ENCODE results near the gene MCM9. TPM values are rescaled to one million over a fixed set of nuclear protein-coding genes. Genes with fewer than 3 reads are reported as not detected.

MCM9 gene
- total RNA-seq, 2 donors from 2014 or later: 17.8 to 21.2 TPM

GRCh38 chr6:118918329-118918725 is 16.6 kb downstream of the MCM9 start:
- peaks cover 14% of the 10 kb centered on the region for H3K4me1 Mint-ChIP-seq
- H3K9me3 ChIP-seq (ENCODE audit: control insufficient read depth, low read length): no peaks in the 10 kb centered on the region
- DNase-seq: no peak
- H3K27ac ChIP-seq (ENCODE audit: low read depth, low read length): no peak overlapping the region
- H3K9me3 Mint-ChIP-seq: no peaks in the 10 kb centered on the region
- peaks cover 88% of the 10 kb centered on the region for H3K36me3 ChIP-seq (ENCODE audit: control insufficient read depth, insufficient read depth, low read length)
- no peaks in the 10 kb centered on the region for H3K27me3 ChIP-seq (ENCODE audit: control insufficient read depth, insufficient read depth, low read length, poor library complexity, severe bottlenecking)
- H3K4me3 ChIP-seq (ENCODE audit: low read length): no peak overlapping the region
- H3K9ac ChIP-seq (ENCODE audit: extremely low read depth, low read length, poor library complexity, severe bottlenecking): no peak overlapping the region
- 97 to 100% methylated on average over 1 to 2 of the region's 2 CpGs for WGBS, 2 experiments (ENCODE audit: insufficient coverage in 1 of 2, insufficient read length in 1 of 2)
- peaks cover 47% of the 10 kb centered on the region for H3K36me3 Mint-ChIP-seq (ENCODE audit: low read depth)
- H3K4me1 ChIP-seq (ENCODE audit: control insufficient read depth, insufficient read depth, low read length): peaks cover 11% of the 10 kb centered on the region
- no peak for TF ChIP-seq CTCF (conservative IDR thresholded peaks at IDR 0.05)
- no peak overlapping the region for H3K4me3 Mint-ChIP-seq
- peak overlapping the region; percentile 24 for H3K27ac Mint-ChIP-seq
- H3K27me3 Mint-ChIP-seq (ENCODE audit: insufficient read depth): no peaks in the 10 kb centered on the region

- 90 to 97% methylated on average over 5 of the region's 5 CpGs for WGBS, 2 experiments (ENCODE audit: insufficient coverage in 1 of 2, insufficient read length in 1 of 2)
- peak overlapping the region; percentile 24 for H3K27ac Mint-ChIP-seq
- peaks cover 51% of the 10 kb centered on the region for H3K36me3 Mint-ChIP-seq (ENCODE audit: low read depth)
- Histone ChIP-seq H3K4me3 (ENCODE audit: low read length) (no peak overlapping the region), H3K9ac (ENCODE audit: extremely low read depth, low read length, poor library complexity, severe bottlenecking) (no peak overlapping the region), H3K36me3 (ENCODE audit: control insufficient read depth, insufficient read depth, low read length) (peaks cover 89% of the 10 kb centered on the region), H3K9me3 (ENCODE audit: control insufficient read depth, low read length) (no peaks in the 10 kb centered on the region), H3K27ac (ENCODE audit: low read depth, low read length) (no peak overlapping the region), H3K27me3 (ENCODE audit: control insufficient read depth, insufficient read depth, low read length, poor library complexity, severe bottlenecking) (no peaks in the 10 kb centered on the region), H3K4me1 (ENCODE audit: control insufficient read depth, insufficient read depth, low read length) (peaks cover 11% of the 10 kb centered on the region)
- no peak overlapping the region for H3K4me3 Mint-ChIP-seq
- DNase-seq: no peak
- TF ChIP-seq CTCF (conservative IDR thresholded peaks at IDR 0.05): no peak
- H3K27me3 Mint-ChIP-seq (ENCODE audit: insufficient read depth): no peaks in the 10 kb centered on the region
- H3K4me1 Mint-ChIP-seq: peaks cover 14% of the 10 kb centered on the region
- no peaks in the 10 kb centered on the region for H3K9me3 Mint-ChIP-seq
These were observed 17.2 kb downstream of the MCM9 start for GRCh38 chr6:118917546-118918328.

GRCh38 chr6:118914598-118914997 is 20.4 kb downstream of the MCM9 start:
- no peak overlapping the region for H3K4me3 ChIP-seq (ENCODE audit: low read length)
- no peak overlapping the region for H3K9ac ChIP-seq (ENCODE audit: extremely low read depth, low read length, poor library complexity, severe bottlenecking)
- H3K9me3 ChIP-seq (ENCODE audit: control insufficient read depth, low read length): no peaks in the 10 kb centered on the region
- no peaks in the 10 kb centered on the region for H3K9me3 Mint-ChIP-seq
- peaks cover 11% of the 10 kb centered on the region for H3K4me1 ChIP-seq (ENCODE audit: control insufficient read depth, insufficient read depth, low read length)
- peaks cover 85% of the 10 kb centered on the region for H3K36me3 ChIP-seq (ENCODE audit: control insufficient read depth, insufficient read depth, low read length)
- H3K27me3 ChIP-seq (ENCODE audit: control insufficient read depth, insufficient read depth, low read length, poor library complexity, severe bottlenecking): no peaks in the 10 kb centered on the region
- peaks cover 14% of the 10 kb centered on the region for H3K4me1 Mint-ChIP-seq
- DNase-seq: no peak
- H3K27ac Mint-ChIP-seq: no peak overlapping the region
- no peak overlapping the region for H3K4me3 Mint-ChIP-seq
- H3K27ac ChIP-seq (ENCODE audit: low read depth, low read length): no peak overlapping the region
- peaks cover 47% of the 10 kb centered on the region for H3K36me3 Mint-ChIP-seq (ENCODE audit: low read depth)
- TF ChIP-seq CTCF (conservative IDR thresholded peaks at IDR 0.05): no peak
- no peaks in the 10 kb centered on the region for H3K27me3 Mint-ChIP-seq (ENCODE audit: insufficient read depth)
